ENCODE results near the gene TMEM97. TPM values are rescaled to one million over a fixed set of nuclear protein-coding genes. Genes with fewer than 3 reads are reported as not detected.

The TMEM97 gene
- total RNA-seq, 1 experiment from 2014 or later, result 44.4 TPM

DNA sequence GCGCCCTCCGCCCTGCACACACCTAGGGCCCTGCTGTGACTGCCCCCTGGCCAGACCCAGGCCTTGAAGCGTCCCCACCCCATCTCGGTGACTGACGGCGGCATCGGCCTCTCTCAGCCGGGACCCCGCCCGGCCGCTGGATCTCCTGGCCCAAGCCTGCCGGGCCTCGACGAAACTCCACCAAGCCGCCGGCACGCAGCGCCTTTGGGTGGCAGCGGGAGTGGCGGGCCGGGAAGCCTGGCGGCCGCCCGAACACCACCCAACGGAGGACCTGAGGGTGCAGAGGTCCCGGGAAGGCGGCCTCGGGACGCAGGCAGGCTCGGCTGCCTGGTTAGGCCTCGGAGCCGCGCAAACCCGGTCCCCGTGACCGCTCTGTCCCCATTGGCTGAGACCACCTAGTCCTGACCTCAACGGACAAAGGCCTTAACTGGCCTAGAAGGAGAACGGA is 12.0 kb upstream of the TMEM97 start:
- no peak for DNase-seq (ENCODE audit: low read depth)

GRCh38 chr17:28313841-28314240 is 5.2 kb upstream of the TMEM97 start:
- in situ Hi-C loops (cut with HindIII; ENCODE audit: low pct_unique_long_range_greater_than_20kb, low sequenced_read_pairs), result no loop called here

More for the DNA sequence above, 12.0 kb upstream of the TMEM97 start:
- in situ Hi-C loops (cut with HindIII; ENCODE audit: low pct_unique_long_range_greater_than_20kb, low sequenced_read_pairs), result no loop called here

GRCh38 chr17:28315846-28316705 is 2.9 kb upstream of the TMEM97 start:
- in situ Hi-C loops (cut with HindIII; ENCODE audit: low pct_unique_long_range_greater_than_20kb, low sequenced_read_pairs), result no loop called here
- no peak for DNase-seq (ENCODE audit: low read depth)

More at GRCh38 chr17:28313841-28314240, 5.2 kb upstream of the TMEM97 start:
- no peak for DNase-seq (ENCODE audit: low read depth)

GRCh38 chr17:28317099-28317965 is 1.7 kb upstream of the TMEM97 start:
- in situ Hi-C loops (cut with HindIII; ENCODE audit: low pct_unique_long_range_greater_than_20kb, low sequenced_read_pairs), result no loop called here
- DNase-seq (ENCODE audit: low read depth), result no peak

DNA sequence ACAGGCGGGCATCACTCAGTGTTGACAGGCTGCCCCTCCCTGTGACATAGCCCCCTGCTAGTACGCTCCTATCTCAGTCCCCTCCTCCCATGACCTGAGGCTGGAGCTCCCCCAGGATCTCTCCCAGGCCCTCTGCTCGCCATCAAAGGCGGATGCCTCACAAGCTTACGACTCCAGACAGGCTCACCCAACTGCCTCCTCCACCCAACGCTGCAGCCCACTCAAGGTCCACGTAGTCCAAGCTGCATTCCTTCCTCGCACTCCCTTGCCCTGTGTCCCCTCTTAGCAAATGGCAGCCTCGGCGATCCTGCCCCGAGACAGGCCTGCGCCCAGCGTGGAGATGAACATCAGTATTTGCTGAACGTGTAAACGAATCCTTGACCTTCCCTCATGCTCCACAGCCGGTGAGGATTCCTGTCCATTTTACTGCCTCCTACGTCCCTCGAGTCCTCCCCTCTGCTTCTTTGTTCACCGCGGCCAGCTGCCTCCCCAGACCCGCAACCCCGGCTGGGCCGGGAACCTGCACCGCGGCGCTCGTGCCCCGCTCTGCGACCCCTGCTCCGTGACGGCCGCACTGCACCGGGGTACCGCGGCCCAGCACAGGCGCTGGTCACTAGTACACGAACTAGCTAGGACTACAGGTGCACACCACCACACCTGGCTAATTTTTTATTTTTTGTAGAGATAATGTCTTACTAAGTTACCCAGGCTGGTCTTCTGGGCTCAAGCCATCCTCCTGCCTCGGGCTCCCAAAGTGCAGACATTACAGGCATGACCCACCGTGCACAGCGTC is 838 bp upstream of the TMEM97 start:
- in situ Hi-C loops (cut with HindIII; ENCODE audit: low pct_unique_long_range_greater_than_20kb, low sequenced_read_pairs), result no loop called here
- DNase-seq (ENCODE audit: low read depth), result no peak

GRCh38 chr17:28319598-28319935 is 567 bp downstream of the TMEM97 start:
- in situ Hi-C loops (cut with HindIII; ENCODE audit: low pct_unique_long_range_greater_than_20kb, low sequenced_read_pairs), result no loop called here
- DNase-seq (ENCODE audit: low read depth), result no peak

GRCh38 chr17:28320215-28321061 is 1.4 kb downstream of the TMEM97 start:
- DNase-seq (ENCODE audit: low read depth), result no peak
- in situ Hi-C loops (cut with HindIII; ENCODE audit: low pct_unique_long_range_greater_than_20kb, low sequenced_read_pairs), result no loop called here

DNA sequence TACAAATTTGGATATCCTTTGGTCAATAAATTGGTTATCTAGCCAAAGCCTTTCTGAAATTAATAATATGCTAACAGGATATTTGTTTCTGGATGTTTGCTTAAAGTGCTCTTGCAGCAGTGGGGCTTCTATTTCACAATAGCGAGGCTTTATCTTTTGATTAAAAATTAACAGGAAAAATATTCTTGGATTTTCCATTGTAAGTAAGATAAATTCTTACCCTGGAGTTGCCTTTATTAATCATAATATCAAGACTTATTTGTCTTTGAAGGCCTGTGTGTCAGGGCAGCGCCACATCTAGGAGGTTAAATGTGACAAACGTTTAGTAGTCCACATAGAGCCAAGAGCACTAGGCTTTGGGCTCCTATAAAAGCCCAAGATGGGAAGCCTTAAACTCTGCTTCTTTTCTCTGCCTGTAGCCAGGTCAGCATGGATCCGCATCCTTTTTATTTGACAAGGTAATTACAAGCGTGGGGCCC is 5.3 kb downstream of the TMEM97 start:
- in situ Hi-C loops (cut with HindIII; ENCODE audit: low pct_unique_long_range_greater_than_20kb, low sequenced_read_pairs), result no loop called here
- no peak for DNase-seq (ENCODE audit: low read depth)

- DNase-seq (ENCODE audit: low read depth), result no peak
- in situ Hi-C loops (cut with HindIII; ENCODE audit: low pct_unique_long_range_greater_than_20kb, low sequenced_read_pairs), result no loop called here
Measured at GRCh38 chr17:28324781-28325180, 5.8 kb downstream of the TMEM97 start.

DNA sequence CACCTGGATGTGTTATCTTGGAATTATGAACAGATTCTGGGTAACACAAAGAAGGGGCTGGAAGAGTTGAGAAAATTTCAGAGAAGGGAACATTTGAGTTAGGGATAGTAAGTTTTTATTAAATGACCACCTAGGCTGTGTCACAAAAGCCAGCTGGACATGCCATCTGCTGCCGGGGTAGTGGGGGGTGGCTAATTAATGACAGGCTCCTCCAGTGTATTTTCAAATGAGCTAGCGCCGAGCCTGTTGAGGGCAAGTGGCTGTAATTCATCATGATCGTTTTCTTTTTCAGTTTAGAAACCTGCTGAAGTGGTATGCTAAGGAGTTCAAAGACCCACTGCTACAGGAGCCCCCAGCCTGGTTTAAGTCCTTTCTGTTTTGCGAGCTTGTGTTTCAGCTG is 6.2 kb downstream of the TMEM97 start:
- in situ Hi-C loops (cut with HindIII; ENCODE audit: low pct_unique_long_range_greater_than_20kb, low sequenced_read_pairs), result no loop called here
- DNase-seq (ENCODE audit: low read depth), result no peak

GRCh38 chr17:28326114-28326513 is 7.1 kb downstream of the TMEM97 start:
- no peak for DNase-seq (ENCODE audit: low read depth)
- in situ Hi-C loops (cut with HindIII; ENCODE audit: low pct_unique_long_range_greater_than_20kb, low sequenced_read_pairs), result no loop called here

- no peak for DNase-seq (ENCODE audit: low read depth)
- in situ Hi-C loops (cut with HindIII; ENCODE audit: low pct_unique_long_range_greater_than_20kb, low sequenced_read_pairs), result no loop called here
Measured at GRCh38 chr17:28327031-28327607, 8.1 kb downstream of the TMEM97 start.

GRCh38 chr17:28327709-28328108 is 8.7 kb downstream of the TMEM97 start:
- in situ Hi-C loops (cut with HindIII; ENCODE audit: low pct_unique_long_range_greater_than_20kb, low sequenced_read_pairs), result no loop called here

GRCh38 chr17:28328325-28328724 is 9.3 kb downstream of the TMEM97 start:
- DNase-seq (ENCODE audit: low read depth), result no peak
- in situ Hi-C loops (cut with HindIII; ENCODE audit: low pct_unique_long_range_greater_than_20kb, low sequenced_read_pairs), result no loop called here

More at GRCh38 chr17:28327709-28328108, 8.7 kb downstream of the TMEM97 start:
- peak; percentile 22 for DNase-seq (ENCODE audit: low read depth)

GRCh38 chr17:28330671-28331070 is 11.7 kb downstream of the TMEM97 start:
- in situ Hi-C loops (cut with HindIII; ENCODE audit: low pct_unique_long_range_greater_than_20kb, low sequenced_read_pairs), result no loop called here
- no peak for DNase-seq (ENCODE audit: low read depth)

- in situ Hi-C loops (cut with HindIII; ENCODE audit: low pct_unique_long_range_greater_than_20kb, low sequenced_read_pairs), result no loop called here
- no peak for DNase-seq (ENCODE audit: low read depth)
Measured at GRCh38 chr17:28331891-28332420, 13.0 kb downstream of the TMEM97 start.

All from Caki2 (cell line).